Measurements from ENCODE around the gene ELFN2. TPM values are rescaled to one million over a fixed set of nuclear protein-coding genes. Genes with fewer than 3 reads are reported as not detected.

Gene ELFN2
- total RNA-seq (2022; extraction: Qiagen RNA extraction) = 3.9 to 7.0 TPM (median 6.4 TPM) in 5 replicates

GRCh38 chr22:37427135-37427710 is at the start of gene ELFN2:
TSS of gene ELFN2 (minus strand) at chr22:37427479. CDS start at chr22:37375534, 51,945 bp downstream.

Other genes starting within 250 kb of the ELFN2 start
- gene C1QTNF6, start 239.2 kb downstream of the ELFN2 start, total RNA-seq (2022; extraction: Qiagen RNA extraction) = 9.1 to 13.4 TPM (median 12.2 TPM) in 5 replicates
- gene SSTR3, start 215.0 kb downstream of the ELFN2 start, total RNA-seq (2022; extraction: Qiagen RNA extraction) = not detected in 5 replicates
- gene RAC2, start 183.2 kb downstream of the ELFN2 start, total RNA-seq (2022; extraction: Qiagen RNA extraction) = 0.20 to 0.29 TPM (median 0.28 TPM) in 3 of 5 replicates, not detected in the others
- 0.38 to 0.73 TPM (median 0.56 TPM) in 5 replicates for gene CYTH4, start 145.0 kb downstream of the ELFN2 start, total RNA-seq (2022; extraction: Qiagen RNA extraction)
- gene MFNG, start 58.9 kb upstream of the ELFN2 start, total RNA-seq (2022; extraction: Qiagen RNA extraction) = 1.2 to 2.7 TPM (median 1.9 TPM) in 5 replicates
- 20.7 to 36.0 TPM (median 32.6 TPM) in 5 replicates for gene CARD10, start 91.9 kb upstream of the ELFN2 start, total RNA-seq (2022; extraction: Qiagen RNA extraction)
- 24.8 to 35.0 TPM (median 31.0 TPM) in 5 replicates for gene CDC42EP1, start 133.0 kb upstream of the ELFN2 start, total RNA-seq (2022; extraction: Qiagen RNA extraction)
- 0.31 to 0.46 TPM in 2 of 5 replicates, not detected in the others for gene LGALS2, start 152.6 kb upstream of the ELFN2 start, total RNA-seq (2022; extraction: Qiagen RNA extraction)
- 16.4 to 24.1 TPM (median 23.6 TPM) in 5 replicates for gene GGA1, start 181.4 kb upstream of the ELFN2 start, total RNA-seq (2022; extraction: Qiagen RNA extraction)
- 1.5 to 2.6 TPM (median 1.9 TPM) in 5 replicates for gene SH3BP1, start 212.2 kb upstream of the ELFN2 start, total RNA-seq (2022; extraction: Qiagen RNA extraction)
- 12.9 to 18.7 TPM (median 16.5 TPM) in 5 replicates for gene PDXP, start 231.2 kb upstream of the ELFN2 start, total RNA-seq (2022; extraction: Qiagen RNA extraction)
- 1,243 to 1,361 TPM (median 1,330 TPM) in 5 replicates for gene LGALS1, start 248.2 kb upstream of the ELFN2 start, total RNA-seq (2022; extraction: Qiagen RNA extraction)

All from A549 treated with Mapracorat at 1 μM for 4 hours (cell line).